ENCODE measurements around the gene OR4X2. TPM values are rescaled to one million over a fixed set of nuclear protein-coding genes. Genes with fewer than 3 reads are reported as not detected.

OR4X2 gene, protein sequence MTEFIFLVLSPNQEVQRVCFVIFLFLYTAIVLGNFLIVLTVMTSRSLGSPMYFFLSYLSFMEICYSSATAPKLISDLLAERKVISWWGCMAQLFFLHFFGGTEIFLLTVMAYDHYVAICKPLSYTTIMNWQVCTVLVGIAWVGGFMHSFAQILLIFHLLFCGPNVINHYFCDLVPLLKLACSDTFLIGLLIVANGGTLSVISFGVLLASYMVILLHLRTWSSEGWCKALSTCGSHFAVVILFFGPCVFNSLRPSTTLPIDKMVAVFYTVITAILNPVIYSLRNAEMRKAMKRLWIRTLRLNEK
- total RNA-seq: not detected in 2 replicates

DNA sequence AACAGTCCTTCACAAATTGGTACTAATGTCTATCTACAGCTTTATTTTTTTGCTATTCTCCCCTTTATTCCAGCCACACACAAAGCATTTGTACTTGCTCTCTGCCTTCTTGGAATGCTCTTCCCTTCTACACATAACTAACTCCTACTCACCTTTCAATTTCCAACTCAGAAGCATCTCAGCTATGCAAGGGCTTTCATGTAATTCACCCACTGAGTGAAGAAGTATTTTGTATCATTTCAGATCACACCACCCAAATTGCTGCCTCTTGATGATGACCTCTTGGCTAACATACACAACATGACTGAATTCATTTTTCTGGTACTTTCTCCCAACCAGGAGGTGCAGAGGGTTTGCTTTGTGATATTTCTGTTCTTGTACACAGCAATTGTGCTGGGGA, at the start of gene OR4X2:
Gene OR4X2, plus strand, starts transcription at position 301 of the 400 bp plus-strand sequence. Its CDS starts 0 bp downstream, at position 301.

DNA sequence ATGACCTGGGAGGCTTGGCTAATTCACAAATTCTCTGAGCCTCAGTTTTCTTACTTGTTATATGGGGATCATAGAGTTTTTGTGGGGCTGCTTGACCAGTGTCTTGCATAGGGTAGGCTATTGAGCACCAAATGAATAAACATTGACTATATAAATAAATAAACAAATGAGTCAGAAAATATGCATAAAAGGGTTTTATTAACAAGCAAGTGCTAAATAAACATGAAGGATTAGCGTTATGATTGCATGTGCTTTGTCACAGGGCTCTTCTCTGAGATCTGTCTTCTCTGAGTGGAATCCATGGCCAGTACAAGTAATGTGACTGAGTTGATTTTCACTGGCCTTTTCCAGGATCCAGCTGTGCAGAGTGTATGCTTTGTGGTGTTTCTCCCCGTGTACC, 28.4 kb upstream of the OR4X2 start, which contains the start of gene OR4B1:
Gene OR4B1, plus strand, starts transcription at position 301 of the 400 bp plus-strand sequence. Its CDS starts 0 bp downstream, at position 301.

DNA sequence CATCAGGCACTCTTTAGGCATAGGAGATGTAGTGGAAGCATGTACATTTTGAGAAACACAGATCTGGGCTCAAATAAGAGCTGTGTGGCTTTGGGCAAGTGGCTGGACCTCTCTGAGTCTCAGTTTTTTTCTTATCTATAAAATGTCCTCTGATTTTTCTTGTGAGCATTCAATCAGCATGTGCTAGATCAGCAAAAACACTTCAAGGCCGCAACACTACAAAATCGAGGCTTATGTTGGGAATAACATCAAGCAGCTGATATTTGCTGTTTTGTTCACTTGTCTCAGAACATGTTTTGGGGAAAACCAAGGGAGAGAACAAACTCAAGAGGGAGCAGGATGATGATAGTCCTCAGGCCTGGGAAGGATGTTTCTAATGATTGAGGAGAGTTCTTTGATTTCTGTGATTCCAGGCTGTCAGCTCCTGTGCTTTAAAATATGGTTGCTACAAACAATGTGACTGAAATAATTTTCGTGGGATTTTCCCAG, 18.6 kb downstream of the OR4X2 start, which contains the start of gene OR4X1:
Gene OR4X1, plus strand, starts transcription at position 439 of the 489 bp plus-strand sequence. Its CDS starts 0 bp downstream, at position 439.

Other genes starting within 250 kb of the OR4X2 start
- gene OR4B1, start 28.3 kb upstream of the OR4X2 start, total RNA-seq: not detected in 2 replicates
- not detected in 2 replicates for gene OR4X1, start 18.8 kb downstream of the OR4X2 start, total RNA-seq
- not detected in 2 replicates for gene OR4S1, start 61.1 kb downstream of the OR4X2 start, total RNA-seq
- gene OR4C3, start 79.8 kb downstream of the OR4X2 start, total RNA-seq: not detected in 2 replicates
- gene OR4C5, start 121.4 kb downstream of the OR4X2 start, total RNA-seq: not detected in 2 replicates
- not detected in 2 replicates for gene OR4A47, start 243.7 kb downstream of the OR4X2 start, total RNA-seq

Data from dermis lymphatic vessel endothelial cell (primary cell).